NCI-H2196 treated with DMSO at 0.1 percent for 48 hours (cell line): Measurements from ENCODE around the gene NHSL1.
"Not testable (repeated sequence)": the region's sequence is repeated elsewhere in the genome, so short reads cannot be mapped to it uniquely, and the experiment has no call there.

Experiments
- DNase-seq: peaks from one replicate; lab custom pipeline; 2025; ENCODE audit not compliant: unreplicated experiment; lab: John Stamatoyannopoulos, UW

NHSL1 gene

DNA sequence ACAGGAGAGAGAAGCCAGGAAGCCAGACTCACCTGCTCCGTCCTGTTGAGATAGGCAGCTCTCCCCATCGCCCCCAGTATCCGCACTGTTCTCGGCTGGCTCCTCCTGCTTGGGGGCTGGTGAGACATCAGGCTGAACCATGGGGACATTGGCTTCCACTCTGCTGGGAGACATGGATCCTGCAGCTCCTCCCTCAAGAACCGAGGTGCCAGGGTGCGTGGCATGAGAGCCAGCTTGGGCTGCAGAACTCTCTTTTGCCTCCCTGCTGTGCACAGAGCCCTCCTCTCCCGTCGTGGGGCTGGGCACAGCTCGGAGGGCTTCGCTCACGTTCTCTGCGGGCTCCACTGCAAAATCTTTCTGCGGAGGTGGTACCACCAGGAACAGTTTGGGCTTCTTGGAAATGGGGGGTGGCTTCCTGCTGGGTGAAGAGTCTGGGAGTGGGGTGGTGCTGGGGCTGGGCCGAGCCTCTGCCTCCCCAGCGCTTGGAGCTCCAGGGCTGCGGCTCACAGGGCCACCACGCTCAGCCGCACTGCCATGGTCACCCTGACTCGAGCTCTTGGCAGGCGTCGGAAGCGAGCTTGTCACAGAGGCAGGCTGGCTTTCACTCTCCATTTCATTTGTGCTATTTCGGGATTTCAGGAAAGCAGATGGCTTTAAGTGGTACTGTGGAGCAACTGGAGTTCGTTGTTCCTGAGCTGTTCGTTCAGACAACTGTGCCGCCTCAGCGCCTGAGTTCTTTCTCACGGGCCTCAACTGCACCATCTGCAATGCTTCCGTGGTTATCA is 68.7 kb downstream of the NHSL1 start:
- no peak for DNase-seq

DNA sequence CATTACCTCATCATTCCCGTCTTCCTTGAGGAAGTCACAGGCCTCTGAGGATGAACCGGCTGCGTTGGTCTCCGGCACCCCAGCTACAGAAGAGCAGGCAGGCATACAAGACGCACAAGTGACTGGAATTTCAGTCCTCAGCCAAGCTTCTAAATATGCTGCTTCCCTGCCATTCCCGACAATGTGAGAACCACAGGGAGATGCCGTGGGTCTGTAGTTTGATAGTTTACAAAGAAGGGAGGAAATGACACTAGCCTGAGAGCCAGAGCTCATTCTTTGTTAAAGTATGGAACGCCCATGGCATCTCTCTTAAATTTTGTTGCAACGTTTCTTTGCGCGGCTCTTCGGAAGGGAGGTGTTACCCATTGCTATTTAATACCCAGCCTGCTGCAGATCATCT is 69.5 kb downstream of the NHSL1 start:
- DNase-seq = no peak

DNA sequence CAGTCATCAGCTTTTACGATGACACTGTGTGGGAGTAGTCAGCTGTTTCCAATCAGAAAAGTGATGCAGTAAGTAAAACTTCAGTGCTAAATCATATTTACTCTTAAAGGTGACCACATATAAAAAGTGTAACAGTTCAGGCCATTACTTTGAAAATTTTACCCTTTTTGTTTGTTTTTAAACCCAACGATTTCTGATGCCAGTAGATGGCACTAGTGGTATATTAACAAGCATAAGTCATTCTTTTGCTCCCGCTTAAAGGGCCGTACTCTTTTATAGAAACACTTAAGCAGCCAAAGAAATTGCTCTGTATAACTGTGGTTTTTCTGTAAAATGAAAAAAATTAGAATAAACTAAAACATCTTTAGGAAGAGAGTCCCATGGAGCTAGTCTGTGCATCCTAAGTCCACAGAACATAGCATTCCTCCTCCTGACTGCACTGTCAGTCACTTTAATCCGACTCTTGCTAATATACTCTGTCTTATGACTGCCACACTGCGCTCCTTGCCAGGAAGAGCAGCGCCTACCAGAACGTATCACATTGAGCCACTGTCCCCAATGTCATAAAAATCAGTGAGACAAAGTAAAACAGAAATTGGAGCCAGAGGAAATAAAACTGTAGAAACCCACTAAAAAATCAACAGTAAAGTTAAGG is 70.2 kb downstream of the NHSL1 start:
- DNase-seq = peak; percentile 12

DNA sequence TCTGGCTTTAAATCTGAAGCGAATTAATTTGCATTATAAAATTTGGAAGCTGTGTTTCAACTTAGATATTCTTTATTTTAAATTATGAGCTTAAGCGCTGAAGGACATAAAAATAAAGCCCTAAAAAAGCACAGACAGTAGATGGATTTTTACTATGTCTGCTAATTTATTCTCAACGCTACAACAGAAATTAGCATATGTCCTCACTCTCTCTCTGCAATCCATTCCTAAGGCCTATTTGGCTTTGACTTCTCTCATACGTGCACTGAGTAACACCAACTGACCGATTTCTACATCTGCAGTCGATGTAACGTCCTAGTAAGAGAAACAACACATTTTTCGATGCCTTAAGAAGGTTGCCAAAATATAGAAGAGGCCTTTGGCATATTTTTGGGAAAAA is 71.6 kb downstream of the NHSL1 start:
- DNase-seq = no peak

DNA sequence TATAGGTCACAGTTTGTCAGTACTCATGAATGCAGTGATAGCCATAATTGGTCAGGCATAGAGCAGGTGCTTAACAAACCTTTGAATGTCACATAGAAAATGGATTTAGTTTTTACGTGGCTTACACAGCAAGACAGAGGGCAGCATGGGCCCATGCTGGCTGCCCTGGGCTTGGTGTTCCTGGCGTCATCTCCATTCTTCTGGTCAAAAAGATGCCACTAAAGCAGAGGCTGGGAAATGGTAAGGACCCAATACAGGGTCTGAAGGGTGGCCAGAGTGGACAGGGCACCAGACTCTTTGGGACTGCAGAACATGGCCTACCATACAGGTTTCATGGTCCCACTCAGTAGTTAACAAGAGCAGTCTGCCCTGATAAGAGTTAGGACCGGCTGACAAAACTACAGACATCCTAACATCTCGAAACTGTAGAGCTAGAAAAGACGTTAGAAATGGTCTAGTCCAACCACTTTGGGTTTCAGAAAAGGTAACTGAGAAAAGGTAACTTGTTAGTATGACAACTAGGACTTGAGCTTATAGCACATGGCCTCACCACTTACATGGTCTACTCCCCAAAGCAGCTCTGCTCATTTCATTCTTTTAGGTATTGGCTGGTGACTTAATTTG is 72.7 kb downstream of the NHSL1 start:
- DNase-seq = no peak

DNA sequence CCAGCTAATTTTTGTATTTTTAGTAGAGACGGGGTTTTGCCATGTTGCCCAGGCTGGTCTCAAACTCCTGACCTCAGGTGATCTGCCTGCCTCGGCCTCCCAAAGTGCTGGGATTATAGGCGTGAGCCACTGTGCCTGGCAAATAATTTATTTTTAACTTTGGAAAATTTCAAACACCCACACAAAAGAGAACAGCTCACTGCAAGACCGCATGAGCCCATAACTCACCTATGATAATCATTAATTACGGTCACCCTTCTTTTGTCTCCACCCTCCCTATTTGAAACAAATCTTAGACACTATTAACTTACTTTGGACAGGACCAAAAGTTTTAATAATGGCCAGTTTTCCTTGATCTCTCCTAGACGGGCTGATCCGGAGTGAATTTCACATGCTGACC is 74.0 kb downstream of the NHSL1 start:
- not testable (repeated sequence) for DNase-seq

DNA sequence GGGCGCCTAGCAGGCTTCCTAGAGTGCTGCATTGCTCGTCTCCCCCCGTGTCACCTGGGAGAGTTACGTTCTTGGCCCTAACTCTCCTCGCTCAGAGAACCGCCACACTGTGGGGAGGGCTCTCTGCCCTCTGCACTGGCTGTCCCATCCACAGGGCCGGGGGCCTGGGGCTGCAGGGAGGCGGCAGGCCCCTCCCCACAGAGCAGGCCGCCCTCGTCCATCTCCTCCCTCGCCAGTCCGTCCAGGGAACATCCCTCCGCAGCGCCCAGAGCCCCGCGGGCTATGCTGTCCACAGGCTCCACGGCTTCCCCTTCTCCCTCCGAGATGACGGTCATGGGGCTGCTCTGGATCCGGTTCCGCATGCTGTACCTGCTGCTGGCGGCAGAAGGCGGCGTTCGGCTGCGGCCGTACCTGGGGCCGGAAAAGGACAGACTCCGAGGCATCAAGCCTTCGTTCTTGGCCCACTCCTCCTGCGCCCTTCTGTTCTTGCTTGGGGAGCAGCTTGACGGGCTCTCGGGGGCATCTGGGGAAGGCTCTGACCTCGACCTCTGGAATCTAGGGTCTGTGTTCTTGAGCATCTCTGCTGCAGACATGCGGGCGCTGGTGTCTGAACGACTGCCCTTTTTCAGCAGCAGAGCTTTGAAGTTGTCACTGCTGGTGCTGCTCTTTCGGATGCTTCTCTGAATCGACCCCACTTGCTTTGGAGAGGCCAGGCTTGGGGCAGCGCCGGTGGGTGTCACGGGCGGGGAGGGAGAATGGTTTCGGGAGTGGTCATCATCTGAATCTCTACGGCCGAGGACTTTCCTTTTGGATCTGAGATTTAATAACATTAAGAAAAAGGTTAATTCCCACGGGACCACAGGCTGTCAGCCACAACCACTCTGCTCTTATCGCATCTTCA is 75.0 kb downstream of the NHSL1 start:
- DNase-seq = no peak

DNA sequence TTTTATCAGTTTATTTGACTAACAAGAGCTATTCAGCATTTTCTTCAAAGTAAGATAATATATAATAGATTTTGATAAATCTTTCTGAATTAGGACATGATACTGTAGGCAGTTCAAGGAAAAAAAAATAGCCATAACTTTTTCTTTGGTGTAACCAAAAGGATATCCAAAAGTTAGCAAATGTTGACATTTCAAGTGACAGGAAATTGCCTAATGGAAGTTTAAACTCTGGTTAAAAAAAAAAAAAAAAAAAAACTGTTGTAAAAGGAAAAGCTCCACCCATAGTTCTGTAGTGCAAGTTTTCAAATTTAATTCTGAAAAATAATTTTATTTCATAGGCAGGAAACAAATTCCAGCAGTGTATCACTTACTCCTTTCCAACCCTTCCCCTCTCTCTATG is 76.4 kb downstream of the NHSL1 start:
- no peak for DNase-seq

DNA sequence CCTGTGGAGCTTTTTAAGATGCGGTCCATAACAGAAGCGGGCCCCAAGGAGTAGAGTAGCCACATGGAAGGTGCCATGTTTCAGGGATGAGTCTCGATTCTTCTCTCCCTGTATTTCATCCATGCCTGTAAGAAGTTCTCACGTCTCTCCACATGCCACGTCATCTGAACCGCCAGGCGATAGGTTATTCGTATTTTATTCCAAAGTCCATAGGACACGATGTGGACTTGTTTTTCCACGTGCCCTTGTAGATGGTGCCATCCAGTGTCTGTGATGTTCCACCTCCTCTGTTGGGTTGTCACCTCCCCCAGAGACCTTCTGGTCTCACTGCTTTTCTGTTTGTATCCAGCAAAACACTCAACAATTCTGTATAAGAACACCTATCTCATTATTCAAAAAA is 77.7 kb downstream of the NHSL1 start:
- DNase-seq = no peak

DNA sequence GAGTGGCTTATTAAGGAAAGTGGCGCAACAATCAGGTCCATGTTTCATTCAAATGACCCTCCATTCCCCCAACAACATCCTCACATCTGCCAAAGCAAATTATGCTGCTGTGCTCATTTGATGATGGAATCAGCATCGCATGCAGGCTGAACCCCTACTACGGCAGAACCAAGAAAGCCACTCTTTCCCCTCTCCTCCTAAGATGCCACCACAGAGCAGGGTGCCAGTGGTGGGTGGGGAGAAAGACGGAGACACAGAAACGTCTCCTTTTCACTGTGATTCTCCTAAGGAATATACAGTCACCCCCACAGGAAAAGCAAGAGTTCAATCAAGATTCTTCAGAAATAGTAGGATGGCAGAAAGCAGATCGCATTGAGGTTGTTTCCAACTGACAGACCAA is 78.2 kb downstream of the NHSL1 start:
- DNase-seq = no peak

DNA sequence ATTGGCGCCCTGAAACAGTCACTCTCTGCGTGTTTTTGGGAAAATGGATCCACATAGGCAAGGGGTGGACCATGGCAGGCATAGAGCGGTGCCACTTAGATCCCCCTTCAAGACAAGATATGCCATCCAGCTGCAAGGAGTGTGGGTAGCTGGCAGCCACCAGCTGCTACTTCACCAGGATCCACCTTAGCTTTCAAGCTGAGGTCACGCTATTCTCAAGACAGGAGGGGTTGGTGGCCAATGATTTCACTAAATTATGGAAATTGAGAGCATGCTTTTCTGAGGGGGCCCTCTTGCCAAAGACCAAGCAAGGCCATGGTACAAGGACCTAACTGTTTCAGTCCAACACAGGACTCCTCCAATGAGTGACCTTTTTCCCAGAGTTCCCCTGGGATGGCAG is 78.9 kb downstream of the NHSL1 start:
- DNase-seq = no peak

DNA sequence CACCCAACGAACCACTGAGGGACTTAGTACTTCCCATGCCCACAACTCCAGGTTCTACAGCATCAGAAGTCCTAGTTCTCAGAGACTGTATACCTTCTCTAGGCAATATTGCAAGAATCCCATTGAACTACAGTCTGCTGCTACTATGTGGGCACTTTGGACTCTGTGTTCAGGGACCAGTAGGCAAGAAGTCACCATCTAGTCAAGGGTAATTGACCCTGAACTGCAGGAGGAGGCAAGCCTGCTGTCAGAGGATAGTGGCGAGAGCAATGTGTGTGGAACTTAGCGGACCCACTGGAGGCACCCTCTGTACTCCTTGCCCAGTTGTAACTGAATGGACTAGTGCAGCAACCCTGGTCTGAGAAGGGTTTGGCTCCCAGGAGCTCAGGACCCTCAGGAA is 79.5 kb downstream of the NHSL1 start:
- DNase-seq = no peak

DNA sequence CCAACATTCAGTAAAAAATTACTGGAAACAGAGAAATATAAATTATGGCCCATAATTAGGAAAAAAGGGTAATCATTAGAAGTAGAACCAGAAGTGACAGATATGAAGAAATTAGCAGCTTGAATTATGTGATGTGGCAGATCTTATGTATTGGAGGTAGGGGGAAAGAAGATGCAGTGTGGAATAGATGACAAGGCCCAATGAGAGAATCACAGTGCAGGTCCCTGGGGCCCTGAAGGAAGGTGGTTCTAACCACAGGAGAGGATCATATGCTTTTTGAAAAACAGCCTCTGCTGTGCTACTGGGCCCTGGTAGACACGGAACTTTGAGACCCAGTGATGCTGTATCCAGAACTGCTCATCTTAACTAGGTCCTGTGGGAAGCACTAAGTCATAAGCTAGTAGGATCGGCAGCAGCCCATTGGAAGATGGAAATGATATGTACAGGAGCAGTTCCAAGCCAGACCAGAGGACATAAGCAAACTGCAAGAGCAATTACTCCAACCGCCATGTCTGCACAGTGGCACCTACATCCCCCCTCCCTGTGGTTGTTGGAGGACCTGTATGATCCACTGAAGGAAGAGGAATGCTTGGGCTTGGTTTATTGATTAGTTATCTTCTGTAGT is 81.1 kb downstream of the NHSL1 start:
- DNase-seq = no peak

DNA sequence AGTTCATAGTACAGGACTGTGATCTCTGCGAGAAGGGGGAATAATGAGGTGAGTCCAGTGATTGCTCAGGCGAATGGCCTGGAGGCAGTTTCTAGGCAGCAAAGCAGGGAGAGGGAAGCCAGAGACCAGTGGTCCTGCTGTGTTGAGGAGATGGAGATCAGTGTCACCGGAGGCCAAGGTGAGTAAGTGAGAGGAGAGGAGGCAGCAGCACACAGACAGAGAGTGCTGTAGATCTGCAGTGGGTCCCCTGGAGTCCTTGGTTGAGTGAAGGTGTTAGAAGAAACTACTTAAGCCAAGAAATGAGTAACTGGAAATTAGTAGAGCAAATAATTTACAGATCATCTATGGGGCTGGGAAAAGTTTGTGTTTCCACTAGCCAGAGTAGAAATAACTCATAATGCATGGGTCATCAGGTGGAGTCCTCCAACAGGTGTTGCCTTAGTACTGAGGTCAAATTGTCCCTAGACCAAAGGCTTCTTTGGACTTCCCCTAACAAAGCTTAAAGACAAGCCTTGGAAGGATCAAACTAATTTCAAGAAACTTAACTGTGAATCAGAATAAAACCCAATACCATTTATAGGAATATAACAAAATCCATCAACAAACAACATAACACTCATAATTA is 81.7 kb downstream of the NHSL1 start:
- no peak for DNase-seq

DNA sequence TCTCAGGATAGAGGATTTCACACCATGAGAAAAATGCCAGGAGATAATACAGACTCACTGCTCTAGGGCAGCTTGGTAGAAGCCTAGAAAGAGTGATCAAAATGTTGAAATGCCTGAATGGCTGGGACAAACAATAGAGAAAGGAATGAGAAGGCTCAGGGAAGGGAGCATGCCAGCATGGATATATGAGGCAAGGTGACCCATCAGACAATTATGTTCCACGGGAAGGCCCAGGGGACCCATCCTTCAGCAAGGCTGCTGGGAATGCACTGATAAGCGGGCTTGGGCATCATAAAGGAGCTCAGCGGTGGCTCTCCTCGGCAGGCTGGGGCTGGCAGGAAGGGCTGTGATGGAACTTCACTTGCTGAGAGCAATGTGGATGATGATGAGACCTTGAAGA is 83.1 kb downstream of the NHSL1 start:
- no peak for DNase-seq

DNA sequence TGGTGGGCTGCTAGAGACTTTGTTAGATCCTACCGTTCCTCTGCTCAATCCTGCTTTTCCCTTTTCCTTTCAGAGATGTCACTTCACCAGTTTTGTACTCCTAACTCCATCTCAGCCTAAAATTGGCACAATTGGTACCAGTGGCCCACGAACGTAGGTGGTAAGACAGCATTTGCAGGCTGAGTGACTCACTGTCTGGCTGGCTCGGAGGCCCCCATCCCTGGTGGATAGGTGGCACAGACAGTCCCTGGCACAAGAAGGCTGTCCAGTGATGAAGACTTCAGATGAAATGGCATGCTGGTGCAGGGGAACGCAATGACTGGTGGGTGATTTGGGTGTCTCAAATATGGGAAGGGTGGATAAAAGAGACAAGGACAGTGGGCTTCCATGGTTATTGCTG is 84.2 kb downstream of the NHSL1 start:
- no peak for DNase-seq

DNA sequence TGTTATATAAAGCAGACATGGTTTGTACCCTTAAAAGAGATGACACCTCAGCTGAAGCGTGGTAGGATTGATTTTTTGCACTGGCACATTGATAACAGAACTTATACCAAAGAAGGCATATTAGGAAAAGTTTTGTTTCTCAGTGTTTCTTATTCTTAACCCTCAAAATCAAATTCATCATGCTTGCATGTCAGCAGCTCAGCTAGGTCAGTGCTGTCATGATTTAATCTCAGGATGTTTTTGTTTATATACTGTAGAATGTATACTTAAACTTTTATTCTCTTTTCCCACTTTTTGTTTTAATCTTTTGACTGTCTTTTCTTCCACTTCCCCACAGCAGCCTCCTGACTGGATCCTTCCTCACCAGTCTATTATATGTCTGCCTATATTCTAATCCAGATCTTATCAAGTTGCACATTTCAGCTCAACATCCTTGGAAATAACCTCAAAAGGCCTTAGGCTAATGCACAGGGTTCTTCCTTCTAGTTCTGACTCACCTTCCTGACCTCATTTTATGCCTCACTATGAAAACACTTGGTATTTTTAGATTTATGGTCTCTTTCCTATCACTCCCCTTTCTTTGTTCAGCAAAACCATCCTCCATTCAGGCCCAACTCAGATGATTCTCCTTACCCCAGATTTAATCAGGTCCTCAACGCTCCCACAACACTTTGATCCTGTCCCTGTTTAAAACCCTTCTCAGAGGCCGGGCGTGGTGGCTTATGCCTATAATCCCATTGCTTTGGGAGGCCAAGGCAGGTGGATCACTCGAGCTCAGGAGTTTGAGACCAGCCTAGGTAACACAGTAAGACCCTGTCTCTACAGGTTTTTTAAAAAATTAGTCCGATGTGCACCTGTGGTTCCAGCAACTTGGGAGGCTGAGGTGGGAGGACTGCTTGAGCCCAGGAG is 88.1 kb downstream of the NHSL1 start:
- no peak for DNase-seq

DNA sequence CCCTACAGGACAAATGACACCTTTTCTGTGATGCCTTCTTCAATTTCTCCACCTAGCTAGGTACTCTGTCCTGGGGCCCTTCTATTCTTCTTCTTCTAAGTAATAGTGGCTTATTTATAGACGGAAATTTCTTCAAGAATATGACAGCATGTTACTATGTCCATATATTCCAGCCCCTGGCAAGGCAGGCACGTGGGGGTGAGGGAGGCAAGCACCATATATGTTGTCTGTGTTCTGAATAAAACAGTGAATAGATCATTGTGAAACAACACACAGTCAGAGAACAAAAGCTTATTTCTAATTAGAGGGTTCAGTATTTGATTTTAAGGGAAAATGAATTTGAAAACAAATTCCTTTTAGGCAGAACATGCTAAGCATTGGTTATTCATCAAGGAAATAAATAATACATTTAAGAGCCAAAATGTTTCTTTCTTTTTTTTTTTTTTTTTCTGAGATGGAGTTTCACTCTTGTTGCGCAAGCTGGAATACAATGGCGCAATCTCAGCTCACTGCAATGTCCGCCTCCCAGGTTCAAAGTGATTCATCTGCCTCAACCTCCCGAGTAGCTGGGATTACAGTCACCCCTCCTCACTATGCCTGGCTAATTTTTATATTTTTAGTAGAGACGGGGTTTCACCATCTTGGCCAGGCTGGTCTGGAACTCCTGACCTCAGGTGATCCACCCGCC is 89.1 kb downstream of the NHSL1 start:
- DNase-seq = no peak

DNA sequence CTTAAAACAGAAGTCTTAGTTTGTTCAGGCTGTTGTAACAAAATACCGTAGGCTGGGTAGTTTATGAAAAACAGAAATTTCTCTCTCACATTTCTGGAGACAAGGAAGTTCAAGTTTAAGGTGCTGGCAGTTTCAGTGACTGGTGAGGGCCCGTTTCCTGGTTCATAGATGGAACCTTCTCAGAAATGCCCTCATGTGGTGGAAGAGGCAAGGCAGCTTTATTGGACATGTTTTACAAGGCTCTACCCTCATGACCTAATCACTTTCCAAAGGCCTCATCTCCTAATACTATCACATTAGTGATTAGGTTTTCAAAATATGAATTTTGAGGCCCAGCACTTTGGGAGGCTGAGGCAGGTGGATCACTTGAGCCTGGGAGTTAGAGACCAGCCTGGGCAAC is 92.9 kb downstream of the NHSL1 start:
- DNase-seq = no peak
